ENCODE results near the gene EVC.

- TF ChIP-seq, protein P1, sequence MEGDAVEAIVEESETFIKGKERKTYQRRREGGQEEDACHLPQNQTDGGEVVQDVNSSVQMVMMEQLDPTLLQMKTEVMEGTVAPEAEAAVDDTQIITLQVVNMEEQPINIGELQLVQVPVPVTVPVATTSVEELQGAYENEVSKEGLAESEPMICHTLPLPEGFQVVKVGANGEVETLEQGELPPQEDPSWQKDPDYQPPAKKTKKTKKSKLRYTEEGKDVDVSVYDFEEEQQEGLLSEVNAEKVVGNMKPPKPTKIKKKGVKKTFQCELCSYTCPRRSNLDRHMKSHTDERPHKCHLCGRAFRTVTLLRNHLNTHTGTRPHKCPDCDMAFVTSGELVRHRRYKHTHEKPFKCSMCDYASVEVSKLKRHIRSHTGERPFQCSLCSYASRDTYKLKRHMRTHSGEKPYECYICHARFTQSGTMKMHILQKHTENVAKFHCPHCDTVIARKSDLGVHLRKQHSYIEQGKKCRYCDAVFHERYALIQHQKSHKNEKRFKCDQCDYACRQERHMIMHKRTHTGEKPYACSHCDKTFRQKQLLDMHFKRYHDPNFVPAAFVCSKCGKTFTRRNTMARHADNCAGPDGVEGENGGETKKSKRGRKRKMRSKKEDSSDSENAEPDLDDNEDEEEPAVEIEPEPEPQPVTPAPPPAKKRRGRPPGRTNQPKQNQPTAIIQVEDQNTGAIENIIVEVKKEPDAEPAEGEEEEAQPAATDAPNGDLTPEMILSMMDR (IDR thresholded peaks at IDR 0.05; ENCODE audit: low read length), result no peak
- TF ChIP-seq EZH2 (optimal IDR thresholded peaks at IDR 0.05; ENCODE audit: low read depth, low read length), result no peak
Measured at GRCh38 chr4:5730436-5730835, 19.4 kb downstream of the EVC start.

All from MM.1S (cell line).